ENCODE measurements around the gene ANKRD27.

GRCh38 chr19:32662186-32662585, 12.8 kb downstream of the ANKRD27 start:
- TF ChIP-seq CEBPZ (IDR thresholded peaks at IDR 0.05; ENCODE audit: low read depth, low read length) (no peak), PBX3 (IDR thresholded peaks at IDR 0.05; ENCODE audit: insufficient replicate concordance, low read depth, low read length) (no peak), CTCF (IDR thresholded peaks at IDR 0.05 in 2 of 3, conservative IDR thresholded peaks at IDR 0.05 in 1 of 3; ENCODE audit: control insufficient read depth in 2 of 3, extremely low read depth in 1 of 3, insufficient read depth in 1 of 3, low read depth in 3 of 3, low read length in 3 of 3) (no peak), E2F8 (IDR thresholded peaks at IDR 0.05; ENCODE audit: low read depth, partially characterized antibody) (no peak), HCFC1 (IDR thresholded peaks at IDR 0.05; ENCODE audit: low read length) (no peak), HDAC6 (IDR thresholded peaks at IDR 0.05; ENCODE audit: unreplicated experiment) (no peak), STAT3 (IDR thresholded peaks at IDR 0.05; ENCODE audit: low read depth, low read length) (no peak), POLR2A (IDR thresholded peaks at IDR 0.05; ENCODE audit: low read depth, low read length) (no peak), RCOR1 (conservative IDR thresholded peaks at IDR 0.05; ENCODE audit: low read depth, low read length) (no peak), SMC3 (IDR thresholded peaks at IDR 0.05; ENCODE audit: borderline replicate concordance, low read length) (no peak), MAX (IDR thresholded peaks at IDR 0.05; ENCODE audit: low read depth, low read length) (no peak), CHD2 (IDR thresholded peaks at IDR 0.05; ENCODE audit: borderline replicate concordance, low read depth, low read length) (no peak)

All from GM12878 (cell line).